GM12872 (cell line): ENCODE data around the gene EPHA1.

ENCODE experiments used
- CTCF ChIP-seq: IDR thresholded peaks from 3 replicates; pipeline ENCODE4 v1.5.1; 2011; ENCODE audit warnings: low read depth, mild to moderate bottlenecking, low read length, moderate library complexity; ENCODE audit not compliant: insufficient read depth

EPHA1 gene

DNA sequence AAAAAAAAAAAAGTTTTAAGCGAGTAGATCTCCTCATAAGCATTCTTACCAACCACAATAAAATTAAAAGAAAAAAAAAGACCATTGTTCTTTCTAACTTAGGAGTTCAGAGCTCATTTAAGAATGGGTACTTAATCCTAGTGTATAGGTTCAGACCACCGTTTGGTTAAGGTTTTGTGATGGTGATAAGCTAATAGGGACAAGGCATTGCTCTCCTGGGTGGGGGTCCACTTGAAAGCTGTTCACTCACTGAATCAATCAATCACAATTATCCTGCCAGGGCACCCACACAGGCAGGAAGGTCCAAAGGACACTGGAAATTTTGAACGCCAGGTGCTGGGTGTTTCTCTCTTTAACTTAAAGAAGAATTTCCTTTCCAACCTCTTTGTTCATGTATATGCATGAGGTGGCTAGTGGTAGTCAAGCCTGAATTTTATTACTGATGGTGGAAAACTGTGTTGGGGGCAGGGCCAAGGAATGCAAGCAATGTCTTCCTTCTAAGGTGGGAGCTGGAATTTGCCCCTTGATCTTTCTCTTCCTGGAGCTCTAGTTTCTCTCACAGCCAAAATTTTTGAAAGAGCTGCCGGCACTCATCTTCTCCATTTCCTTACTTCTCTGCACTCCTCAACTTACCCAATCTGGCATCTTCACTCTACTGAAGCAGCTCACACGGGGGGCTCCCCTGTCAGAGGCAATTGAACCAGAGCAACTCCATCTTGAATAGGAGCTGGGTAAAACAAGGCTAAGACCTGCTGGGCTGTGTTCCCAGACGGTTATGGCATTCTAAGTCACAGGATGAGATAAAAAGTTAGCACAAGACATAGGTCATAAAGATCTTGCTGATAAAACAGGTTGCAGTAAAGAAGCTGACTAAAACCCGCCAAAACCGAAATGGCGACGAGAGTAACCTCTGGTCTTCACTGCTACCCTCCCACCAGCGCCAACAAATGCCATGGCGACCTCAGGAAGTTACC, 38.7 kb downstream of the EPHA1 start:
- TF ChIP-seq CTCF, result no peak

- TF ChIP-seq CTCF, result no peak
Observed at GRCh38 chr7:143368387-143368786, 40.3 kb downstream of the EPHA1 start.

GRCh38 chr7:143367972-143368371, 40.7 kb downstream of the EPHA1 start:
- TF ChIP-seq CTCF, result no peak

DNA sequence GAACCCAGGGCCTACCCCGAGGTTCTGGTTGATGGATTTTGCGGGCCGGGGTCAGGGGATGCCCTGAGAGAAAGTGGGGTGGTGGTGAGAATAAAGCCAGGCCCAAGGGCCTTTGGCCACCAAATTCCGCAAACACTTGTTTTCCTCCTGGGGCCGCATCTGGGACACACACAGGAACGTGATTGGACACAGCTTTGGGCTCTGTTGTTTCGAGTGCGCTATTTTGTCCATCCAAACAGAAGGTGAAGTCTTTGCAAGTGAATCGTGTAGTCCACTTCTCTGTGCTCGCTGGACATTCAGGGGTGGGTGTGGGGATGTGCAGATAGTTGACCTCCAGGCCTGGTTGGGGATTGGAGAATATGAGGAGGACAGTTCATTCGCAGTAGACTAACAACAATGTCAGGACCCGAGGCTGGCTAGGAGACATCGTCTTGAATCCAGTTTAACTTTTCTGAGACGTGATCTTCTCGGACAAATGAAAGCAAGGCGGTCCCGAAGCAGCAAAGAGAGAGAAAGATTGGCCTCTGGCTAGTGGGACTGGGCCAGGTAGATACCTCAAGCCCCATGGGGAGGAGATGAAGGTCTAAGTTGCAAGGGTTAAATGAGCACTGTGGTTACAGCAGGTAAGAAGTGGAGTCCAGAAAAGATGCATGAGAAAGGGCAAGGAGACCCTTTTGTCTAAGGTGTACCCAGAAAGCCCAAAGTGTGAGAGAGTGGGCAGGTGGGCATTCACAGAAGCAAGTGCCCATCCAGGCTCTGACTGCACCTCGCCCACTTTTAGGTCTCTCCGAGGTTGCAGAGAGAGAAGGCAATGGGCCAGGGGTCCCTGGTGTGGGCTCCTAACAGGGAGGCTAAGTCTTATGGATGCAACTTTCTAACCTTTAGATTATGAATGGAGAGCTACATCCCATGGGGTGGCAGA, 45.4 kb downstream of the EPHA1 start:
- no peak for TF ChIP-seq CTCF

GRCh38 chr7:143362131-143363015, 46.3 kb downstream of the EPHA1 start, which contains the start of gene FAM131B:
Gene FAM131B, minus strand, starts transcription at chr7:143362713. Its CDS starts 110 bp downstream, at chr7:143362603.
- TF ChIP-seq CTCF, result no peak

DNA sequence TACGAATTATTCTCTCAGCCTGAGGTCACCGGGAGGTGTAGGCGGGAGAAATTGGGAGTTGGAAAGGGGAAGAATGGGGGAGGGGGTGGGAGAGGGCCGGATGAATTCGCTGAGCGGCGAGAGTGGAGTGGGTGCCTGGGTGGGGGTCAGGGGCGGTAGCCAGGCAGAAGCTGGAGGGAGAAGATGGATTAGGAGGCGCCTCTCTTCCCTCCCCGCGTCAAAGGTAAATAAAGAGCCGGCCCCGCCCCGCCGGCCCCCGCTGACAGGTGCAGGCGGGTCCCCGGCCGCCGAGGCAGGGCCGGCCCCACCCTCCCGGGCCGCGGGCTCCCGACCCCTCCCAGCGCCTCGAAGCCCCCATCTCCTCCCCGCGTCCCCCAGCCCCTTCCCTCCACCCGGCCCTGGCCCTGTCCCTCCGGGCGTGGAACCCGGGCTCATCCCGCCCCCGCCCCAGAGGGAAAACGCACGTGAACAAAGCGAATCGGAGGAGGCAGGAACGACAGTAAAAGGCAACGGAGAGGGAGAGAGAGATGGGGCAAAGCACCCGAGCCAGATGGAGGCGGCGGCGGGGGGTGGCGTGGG, 47.0 kb downstream of the EPHA1 start:
- no peak for TF ChIP-seq CTCF
